SK-N-SH (cell line): Measurements from ENCODE around the gene TMEM41B. TPM values are rescaled to one million over a fixed set of nuclear protein-coding genes. Genes with fewer than 3 reads are reported as not detected.

Experiments used
- CTCF ChIA-PET: fragments of 300-600, 350-600 bp; formaldehyde crosslinking; extraction: SDS; loops from one replicate; lab custom pipeline; 2021; lab: Yijun Ruan, JAX
- POLR2A ChIA-PET: fragments of 350-600 bp; sonication (Branson Sonifier 250); formaldehyde crosslinking; extraction: SDS; loops from one replicate; lab custom pipeline; 2020; ENCODE audit warnings: antibody characterized with exemption, inconsistent platforms; lab: Yijun Ruan, JAX
- DNase-seq: peaks from one replicate; pipeline ENCODE4 v3.0.0; 2012
- H2AFZ ChIP-seq: fragments of 200-600 bp; sonication (generic); 2 replicates; pipeline ENCODE4 v1.8.1; 2016; ENCODE audit warnings: antibody characterized with exemption, mild to moderate bottlenecking, low read depth
- H3F3A ChIP-seq: fragments of 200-600 bp; sonication (generic); replicated peaks from 2 replicates; pipeline ENCODE3; 2016; ENCODE audit warnings: antibody characterized with exemption, mild to moderate bottlenecking; ENCODE audit not compliant: insufficient read depth
- H3K27ac ChIP-seq, 2 experiments: fragments of 200-500 bp in 1 of 2; fragments of 200-600 bp in 1 of 2; sonication (Bioruptor generic) in 1 of 2; sonication (generic), shearing (Covaris generic) in 1 of 2; 2 replicates each; pipeline versions ENCODE4 v1.5.1 to v1.6.1; 2014 to 2016; ENCODE audit warnings: low read depth in 2 of 2, inconsistent platforms in 1 of 2, low read length in 1 of 2, mild to moderate bottlenecking in 1 of 2, mixed read lengths in 1 of 2
- H3K27me3 ChIP-seq: fragments of 200-600 bp; sonication (generic), shearing (Covaris generic); 2 replicates; pipeline ENCODE4 v1.6.1; 2016; ENCODE audit warnings: mixed run types; ENCODE audit not compliant: insufficient read depth
- H3K36me3 ChIP-seq, 2 experiments: fragments of 200-500 bp in 1 of 2; fragments of 200-600 bp in 1 of 2; sonication (Bioruptor generic) in 1 of 2; sonication (generic) in 1 of 2; replicated peaks in 1 of 2; 2 replicates each; pipeline versions ENCODE3 to v1.5.1; 2014 to 2016; ENCODE audit warnings: low read length in 1 of 2, mild to moderate bottlenecking in 1 of 2; ENCODE audit not compliant: insufficient read depth in 2 of 2, control insufficient read depth in 1 of 2
- H3K4me1 ChIP-seq, 2 experiments: fragments of 200-500 bp in 1 of 2; fragments of 200-600 bp in 1 of 2; sonication (Bioruptor generic) in 1 of 2; sonication (generic), shearing (Covaris generic) in 1 of 2; 2 replicates each; pipeline versions ENCODE4 v1.5.1 to v1.6.1; 2014 to 2016; ENCODE audit warnings: low read depth in 1 of 2, low read length in 1 of 2, mixed run types in 1 of 2; ENCODE audit not compliant: insufficient read depth in 2 of 2, control insufficient read depth in 1 of 2
- H3K4me2 ChIP-seq: fragments of 200-600 bp; sonication (generic), shearing (Covaris generic); 2 replicates; pipeline ENCODE4 v1.6.1; 2017; ENCODE audit warnings: mixed run types
- H3K4me3 ChIP-seq, 2 experiments: fragments of 200-500 bp in 1 of 2; fragments of 200-600 bp in 1 of 2; sonication (Bioruptor generic) in 1 of 2; sonication (generic), shearing (Covaris generic) in 1 of 2; 2 replicates each; pipeline versions ENCODE4 v1.5.1 to v1.8.1; 2014 to 2016; ENCODE audit warnings: low read depth in 2 of 2, inconsistent platforms in 1 of 2, low read length in 1 of 2, mild to moderate bottlenecking in 1 of 2, mixed read lengths in 1 of 2, moderate library complexity in 1 of 2
- H3K79me2 ChIP-seq: fragments of 200-600 bp; sonication (generic); 2 replicates; pipeline ENCODE4 v1.8.1; 2017; ENCODE audit warnings: mild to moderate bottlenecking; ENCODE audit not compliant: insufficient read depth
- H3K9ac ChIP-seq: fragments of 200-600 bp; sonication (generic); 2 replicates; pipeline ENCODE4 v1.6.1; 2017; ENCODE audit warnings: mixed run types
- H3K9me2 ChIP-seq: fragments of 200-600 bp; sonication (generic); 2 replicates; pipeline ENCODE4 v1.6.1; 2017; ENCODE audit warnings: mixed run types
- H3K9me3 ChIP-seq: fragments of 200-600 bp; sonication (generic); 2 replicates; pipeline ENCODE4 v1.6.1; 2017; ENCODE audit warnings: mixed run types, mild to moderate bottlenecking, moderate library complexity
- H4K20me1 ChIP-seq: fragments of 200-600 bp; sonication (generic); 2 replicates; pipeline ENCODE4 v1.6.1; 2017; ENCODE audit warnings: mild to moderate bottlenecking, mixed run types; ENCODE audit not compliant: insufficient read depth
- CTCF ChIP-seq: fragments of 200-600 bp; sonication (generic); IDR thresholded peaks from 2 replicates; pipeline ENCODE4 v1.6.1; 2017; ENCODE audit warnings: antibody characterized with exemption, mild to moderate bottlenecking, moderate library complexity
- EZH2phosphoT487 ChIP-seq: fragments of 200-600 bp; sonication (generic); IDR thresholded peaks from 2 replicates; pipeline ENCODE4 v1.6.1; 2017; ENCODE audit warnings: low read depth, mixed run types, mild to moderate bottlenecking, antibody characterized with exemption, moderate library complexity, borderline replicate concordance
- FOXJ3 ChIP-seq: sonication (generic); formaldehyde crosslinking; IDR thresholded peaks from 2 replicates; pipeline ENCODE4 v1.5.1; 2020; ENCODE audit warnings: mild to moderate bottlenecking, missing genetic modification reagents
- MEF2A ChIP-seq: IDR thresholded peaks from 2 replicates; pipeline ENCODE4 v1.4.0; 2012; ENCODE audit warnings: low read depth, borderline replicate concordance
- NRF1 ChIP-seq: IDR thresholded peaks from 2 replicates; pipeline ENCODE4 v1.6.1; 2012; ENCODE audit warnings: low read depth, mild to moderate bottlenecking, low read length
- RCOR1 ChIP-seq: fragments of 150-350 bp; IDR thresholded peaks from 2 replicates; pipeline ENCODE4 v1.6.1; 2017; ENCODE audit warnings: antibody characterized with exemption, low read length
- TAF1 ChIP-seq: IDR thresholded peaks from 2 replicates; pipeline ENCODE4 v1.6.1; 2012; ENCODE audit warnings: low read depth, mild to moderate bottlenecking, low read length, moderate library complexity, borderline replicate concordance
- WGBS: methylation state at CpG from one replicate; pipeline ENCODE4 v1.1.6; 2017; ENCODE audit warnings: low lambda C conversion rate; 5-methylcytosine and 5-hydroxymethylcytosine counted together
- polyA plus RNA-seq, 3 experiments: library from polyadenylated mRNA; depleted of rRNA; stranded (reverse); fragments of >200 nt; gene quantifications; 2 replicates each; pipeline ENCODE4 v1.2.3, GENCODE V29; 2012
- TF ChIP-seq, protein P1 (sequence below): fragments of 150-350 bp; IDR thresholded peaks from 2 replicates; pipeline ENCODE4 v1.6.1; 2016; ENCODE audit warnings: mild to moderate bottlenecking, low read depth, low read length

Gene TMEM41B
- polyA plus RNA-seq, 1 of the 3 experiments (the other 2 are of a cell fraction), result 23.5 TPM

DNA sequence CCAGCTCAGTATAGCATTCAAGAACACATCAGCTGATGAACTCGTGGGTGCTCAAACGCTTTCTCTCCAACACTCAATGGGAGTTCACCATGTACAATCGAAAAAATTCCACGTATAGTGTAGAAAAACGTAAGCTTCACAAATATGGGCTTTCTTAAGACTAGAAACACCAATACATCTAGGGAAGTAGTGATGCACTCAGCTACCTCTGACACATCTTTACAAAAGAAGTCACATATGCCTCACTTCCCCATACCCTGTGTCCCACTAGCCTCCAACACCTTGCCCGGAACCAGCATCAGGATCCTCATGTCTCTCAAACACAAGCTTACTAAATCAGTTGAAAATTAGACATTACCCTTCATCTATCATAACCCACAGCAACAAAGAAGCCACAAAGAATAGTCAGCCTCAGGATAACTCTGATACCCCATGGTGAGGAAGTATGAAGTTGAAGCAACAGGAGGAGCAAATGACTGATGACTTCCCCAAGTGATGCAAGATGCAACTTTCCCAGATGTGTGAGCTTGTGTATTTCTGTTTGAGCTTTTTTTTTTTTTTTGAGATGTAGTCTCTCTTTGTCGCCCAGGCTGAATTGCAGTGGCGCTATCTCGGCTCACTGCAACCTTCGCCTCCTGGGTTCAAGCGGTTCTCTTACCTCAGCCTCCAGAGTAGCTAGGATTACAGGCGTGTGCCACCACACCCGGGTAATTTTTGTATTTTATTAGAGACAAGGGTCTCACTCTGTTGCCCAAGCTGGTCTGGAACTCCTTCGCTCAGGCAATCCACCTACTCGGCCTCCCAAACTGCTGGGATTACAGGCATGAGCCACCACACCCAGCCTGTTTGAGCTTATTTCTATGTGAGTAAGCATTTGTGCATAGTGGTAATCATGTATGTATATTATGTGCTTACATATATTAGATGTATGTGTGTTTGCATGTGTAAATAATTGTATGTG, 40.7 kb downstream of the TMEM41B start:
- CTCF ChIA-PET, result interaction anchor here (0.8 kb wide), 1 partner anchor 112 kb away, joined by 3 read pairs; no protein-coding TSS in a partner anchor
- WGBS, result 96% methylated on average over 15 of the region's 15 CpGs

DNA sequence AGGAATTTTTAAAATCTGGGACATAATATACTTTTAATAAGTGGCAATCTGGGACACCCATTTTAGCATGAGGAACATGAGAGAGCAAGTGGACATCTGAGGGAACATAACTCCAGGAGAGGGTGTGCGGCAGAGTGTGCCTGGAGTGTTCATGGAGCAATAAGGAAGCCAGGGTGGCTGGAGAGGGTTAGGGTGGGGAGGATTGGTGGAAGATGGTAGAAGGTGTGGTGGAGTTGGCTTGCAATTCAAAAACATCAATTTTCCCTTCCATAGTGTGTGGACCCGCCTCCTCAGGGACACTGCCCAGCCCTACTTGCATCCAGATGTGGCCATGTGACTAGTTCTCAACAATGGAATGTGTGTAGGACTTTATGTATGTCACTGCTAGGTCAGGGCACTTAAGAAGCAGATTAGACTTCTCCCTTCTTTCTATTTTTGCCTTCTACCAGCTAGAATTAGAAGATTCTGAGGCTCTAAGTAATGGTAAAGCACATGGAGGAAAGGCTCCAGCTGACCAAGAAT, 44.8 kb downstream of the TMEM41B start:
- Histone ChIP-seq H3K79me2 (peaks cover 3% of the 10 kb centered on the region), H3K9me2 (no peaks in the 10 kb centered on the region), H3K9me3 (no peaks in the 10 kb centered on the region), H2AFZ (no peak overlapping the region), H3K4me3 (no peak overlapping the region), H3K4me1 (peaks cover 0 to 5% of the 10 kb centered on the region in 2 experiments; a peak in 1 of 4 replicates), H3K9ac (no peak overlapping the region), H3F3A (peaks cover 5% of the 10 kb centered on the region), H3K27ac (no peak overlapping the region), H3K27me3 (no peaks in the 10 kb centered on the region), H3K4me2 (no peak overlapping the region), H4K20me1 (no peaks in the 10 kb centered on the region)
- CTCF ChIA-PET, result interaction anchor here (0.8 to 0.9 kb wide), 2 partner anchors 9 to 37 kb away, joined by 3 to 4 read pairs; no protein-coding TSS in a partner anchor
- DNase-seq, result no peak
- TF ChIP-seq FOXJ3 (CRISPR knock-in tag) (no peak), RCOR1 (no peak), CTCF (no peak), EZH2phosphoT487 (no peak)
- TF ChIP-seq, protein P1, sequence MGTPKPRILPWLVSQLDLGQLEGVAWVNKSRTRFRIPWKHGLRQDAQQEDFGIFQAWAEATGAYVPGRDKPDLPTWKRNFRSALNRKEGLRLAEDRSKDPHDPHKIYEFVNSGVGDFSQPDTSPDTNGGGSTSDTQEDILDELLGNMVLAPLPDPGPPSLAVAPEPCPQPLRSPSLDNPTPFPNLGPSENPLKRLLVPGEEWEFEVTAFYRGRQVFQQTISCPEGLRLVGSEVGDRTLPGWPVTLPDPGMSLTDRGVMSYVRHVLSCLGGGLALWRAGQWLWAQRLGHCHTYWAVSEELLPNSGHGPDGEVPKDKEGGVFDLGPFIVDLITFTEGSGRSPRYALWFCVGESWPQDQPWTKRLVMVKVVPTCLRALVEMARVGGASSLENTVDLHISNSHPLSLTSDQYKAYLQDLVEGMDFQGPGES, result no peak
- TF ChIP-seq, all 33 proteins: peak for 0
- 90% methylated on average over 2 of the region's 2 CpGs for WGBS
- POLR2A ChIA-PET, result no interaction called here
- no peaks in the 10 kb centered on the region for H3K36me3 ChIP-seq

More for the DNA sequence above, 40.7 kb downstream of the TMEM41B start:
- Histone ChIP-seq H3K9ac (no peak overlapping the region), H3K27ac (no peak overlapping the region), H3F3A (no peaks in the 10 kb centered on the region), H3K4me2 (no peak overlapping the region), H3K79me2 (no peaks in the 10 kb centered on the region), H4K20me1 (no peaks in the 10 kb centered on the region), H3K36me3 (peaks cover 0 to 7% of the 10 kb centered on the region in 2 experiments), H2AFZ (no peak overlapping the region), H3K27me3 (no peaks in the 10 kb centered on the region), H3K9me2 (no peaks in the 10 kb centered on the region), H3K9me3 (no peaks in the 10 kb centered on the region), H3K4me3 (no peak overlapping the region), H3K4me1 (no peaks in the 10 kb centered on the region)
- POLR2A ChIA-PET, result interaction anchor here (1.0 kb wide), 1 partner anchor 8 kb away, joined by 5 read pairs; the partner anchor contains the start of gene DENND5A
- no peak for TF ChIP-seq NRF1
- TF ChIP-seq, protein P1, result no peak
- TF ChIP-seq TAF1, result no peak
- TF ChIP-seq MEF2A, result no peak
- DNase-seq, result no peak
